HepG2 (cell line): ENCODE data around the gene PRCD. TPM values are rescaled to one million over a fixed set of nuclear protein-coding genes. Genes with fewer than 3 reads are reported as not detected.
A peak's percentile ranks its signal among the peaks of the same experiment; 100 is the strongest.

Experiments used
- ATF3 ChIP-seq: sonication (generic); formaldehyde crosslinking; IDR thresholded peaks from 2 replicates; pipeline ENCODE4 v1.4.0; 2020; ENCODE audit warnings: missing genetic modification reagents
- BRF2 ChIP-seq: sonication (generic); formaldehyde crosslinking; IDR thresholded peaks from 2 replicates; pipeline ENCODE4 v1.8.1; 2022; ENCODE audit warnings: mild to moderate bottlenecking, missing genetic modification reagents
- DPF2 ChIP-seq: sonication (generic); formaldehyde crosslinking; IDR thresholded peaks from 2 replicates; pipeline ENCODE4 v1.4.0; 2020; ENCODE audit warnings: mild to moderate bottlenecking, low read depth, missing genetic modification reagents, borderline replicate concordance
- FOXK2 ChIP-seq: fragments of 450-650 bp; IDR thresholded peaks from 2 replicates; pipeline ENCODE4 v1.6.1; 2016
- FOXP1 ChIP-seq, 2 experiments: fragments of 450-650 bp in 1 of 2; IDR thresholded peaks; 2 replicates each; pipeline ENCODE4 v1.6.1; 2017 to 2018; ENCODE audit warnings: antibody characterized with exemption in 1 of 2
- HNF1A ChIP-seq, 2 experiments: sonication (generic) in 1 of 2; formaldehyde crosslinking in 1 of 2; IDR thresholded peaks; 2 replicates each; pipeline versions ENCODE4 v1.4.0 to v1.6.1; 2016 to 2020; ENCODE audit warnings: borderline replicate concordance in 1 of 2, low read depth in 1 of 2, mild to moderate bottlenecking in 1 of 2, missing genetic modification reagents in 1 of 2
- MED8 ChIP-seq: sonication (generic); formaldehyde crosslinking; IDR thresholded peaks from 2 replicates; pipeline ENCODE4 v1.8.1; 2023; ENCODE audit warnings: mild to moderate bottlenecking, missing genetic modification reagents; ENCODE audit not compliant: insufficient replicate concordance
- MXD1 ChIP-seq: sonication (generic); formaldehyde crosslinking; IDR thresholded peaks from 2 replicates; pipeline ENCODE4 v1.4.0; 2020; ENCODE audit warnings: mild to moderate bottlenecking, missing genetic modification reagents
- PITX1 ChIP-seq: sonication (generic); formaldehyde crosslinking; IDR thresholded peaks from 2 replicates; pipeline ENCODE4 v1.5.1; 2020; ENCODE audit warnings: mild to moderate bottlenecking, missing genetic modification reagents
- POGK ChIP-seq: sonication (generic); formaldehyde crosslinking; conservative IDR thresholded peaks from 2 replicates; pipeline ENCODE4 v1.8.0; 2022; ENCODE audit warnings: mild to moderate bottlenecking, moderate library complexity, missing genetic modification reagents
- REXO4 ChIP-seq: sonication (generic); formaldehyde crosslinking; IDR thresholded peaks from 2 replicates; pipeline ENCODE4 v1.8.0; 2022; ENCODE audit warnings: missing genetic modification reagents, mild to moderate bottlenecking, borderline replicate concordance
- SMARCC2 ChIP-seq: fragments of 450-650 bp; IDR thresholded peaks from 2 replicates; pipeline ENCODE4 v1.6.1; 2017; ENCODE audit warnings: antibody characterized with exemption, mild to moderate bottlenecking
- U2AF1 ChIP-seq: fragments of 200-400 bp; formaldehyde crosslinking; optimal IDR thresholded peaks from 2 replicates; pipeline ENCODE3; 2017; ENCODE audit warnings: mild to moderate bottlenecking, low read depth, low read length
- ZNF225 ChIP-seq: sonication (generic); formaldehyde crosslinking; IDR thresholded peaks from 2 replicates; pipeline ENCODE4 v1.4.0; 2020; ENCODE audit warnings: mild to moderate bottlenecking, missing genetic modification reagents
- ZNF577 ChIP-seq: sonication (generic); formaldehyde crosslinking; IDR thresholded peaks from 2 replicates; pipeline ENCODE4 v1.4.0; 2020; ENCODE audit warnings: mild to moderate bottlenecking, low read depth, missing genetic modification reagents, borderline replicate concordance
- polyA plus RNA-seq, 8 experiments: library from polyadenylated mRNA; depleted of rRNA in 3 of 8; stranded (reverse) in 7 of 8; unstranded in 1 of 8; fragments of >200 nt; fragmentation: Illumina TruSeq in 4 of 8; extraction: Trizol in 4 of 8; gene quantifications; 2 replicates each; pipeline versions ENCODE4 v1.2.1 to v1.2.3, GENCODE V29; 2011 to 2016; ENCODE audit warnings: low read depth in 4 of 8, missing spikeins in 1 of 8, mixed read lengths in 1 of 8; ENCODE audit not compliant: insufficient read depth in 1 of 8
- total RNA-seq, 5 experiments: library from RNA; depleted of rRNA; stranded (reverse); fragments of >200 nt; fragmentation: Illumina TruSeq; extraction: Trizol; gene quantifications; 2 replicates each; pipeline ENCODE4 v1.2.3, GENCODE V29; 2016; ENCODE audit warnings: low read depth in 1 of 5

Gene PRCD
- total and polyA plus RNA-seq, 2 of the 13 experiments (the other 11 are each of a cell fraction or from before 2014, with no cell fraction given) = 0.51 TPM; not detected in 1

GRCh38 chr17:76499267-76499667, 40.6 kb upstream of the PRCD start (continued):
- 0 out of 2 replicates have a peak, but pooled peaks have one; percentile 64 for TF ChIP-seq MXD1 (CRISPR knock-in tag)
- TF ChIP-seq FOXP1 (IDR thresholded peaks at IDR 0.05) = peak; percentile 77
- TF ChIP-seq FOXP1 (CRISPR knock-in tag; IDR thresholded peaks at IDR 0.05) = peak; percentile 95
- TF ChIP-seq ZNF225 = no peak
- peak; percentile 33; the same call in 1 of the 2 replicates for TF ChIP-seq SMARCC2
- peak; percentile 99 for TF ChIP-seq ATF3 (CRISPR knock-in tag)
- TF ChIP-seq PITX1 (CRISPR knock-in tag) = peak; percentile 58; the same call in 1 of the 2 replicates
- TF ChIP-seq MED8 = no peak
- no peak for TF ChIP-seq U2AF1
- TF ChIP-seq POGK (CRISPR knock-in tag) = peak; percentile 90
- no peak for TF ChIP-seq BRF2 (CRISPR knock-in tag)
- peak; percentile 20; the same call in 1 of the 2 replicates for TF ChIP-seq REXO4 (CRISPR knock-in tag)
- peak; percentile 98 for TF ChIP-seq DPF2
- peak; percentile 74; the same call in 1 of the 2 replicates for TF ChIP-seq HNF1A (IDR thresholded peaks at IDR 0.05; ENCODE audit: low read depth)
- no peak; the same call in 1 of the 2 replicates for TF ChIP-seq HNF1A (CRISPR knock-in tag; IDR thresholded peaks at IDR 0.05; ENCODE audit: borderline replicate concordance)
- TF ChIP-seq FOXK2 = peak; percentile 59; the same call in 1 of the 2 replicates
- TF ChIP-seq ZNF577 (CRISPR knock-in tag) = no peak
